NOMO-1 treated with dmso at 0.1 percent for 144 hours (cell line): ENCODE results near the gene POLR1H.

ENCODE experiments used
- DNase-seq: peaks from one replicate; lab custom pipeline; 2025; ENCODE audit not compliant: unreplicated experiment; lab: John Stamatoyannopoulos, UW

The POLR1H gene

DNA sequence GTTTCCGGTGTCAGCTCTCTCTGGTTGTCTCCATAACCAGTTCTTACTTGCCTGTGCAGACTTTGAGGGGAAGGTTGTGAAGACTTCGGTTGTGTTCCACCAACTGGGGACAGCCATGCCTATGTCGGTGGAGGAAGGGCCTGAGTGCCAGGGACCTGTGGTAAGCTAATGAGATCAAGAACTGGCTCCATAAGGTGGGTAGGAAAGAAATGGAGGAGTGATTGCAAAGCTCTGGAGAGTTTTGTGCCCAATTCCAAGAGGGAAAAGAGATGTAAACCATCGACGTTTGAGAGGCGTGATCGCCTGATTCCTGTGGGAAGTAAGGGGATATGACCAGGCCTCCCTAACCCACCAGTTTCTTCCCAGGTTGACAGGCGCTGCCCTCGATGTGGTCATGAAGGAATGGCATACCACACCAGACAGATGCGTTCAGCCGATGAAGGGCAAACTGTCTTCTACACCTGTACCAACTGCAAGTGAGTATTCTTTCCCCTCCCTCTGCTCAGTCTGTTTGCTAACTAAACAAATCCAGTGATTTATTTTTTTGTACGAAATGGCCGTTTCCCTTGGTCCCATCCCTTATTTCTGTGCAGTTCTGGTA, 893 bp downstream of the POLR1H start:
- DNase-seq: no peak

DNA sequence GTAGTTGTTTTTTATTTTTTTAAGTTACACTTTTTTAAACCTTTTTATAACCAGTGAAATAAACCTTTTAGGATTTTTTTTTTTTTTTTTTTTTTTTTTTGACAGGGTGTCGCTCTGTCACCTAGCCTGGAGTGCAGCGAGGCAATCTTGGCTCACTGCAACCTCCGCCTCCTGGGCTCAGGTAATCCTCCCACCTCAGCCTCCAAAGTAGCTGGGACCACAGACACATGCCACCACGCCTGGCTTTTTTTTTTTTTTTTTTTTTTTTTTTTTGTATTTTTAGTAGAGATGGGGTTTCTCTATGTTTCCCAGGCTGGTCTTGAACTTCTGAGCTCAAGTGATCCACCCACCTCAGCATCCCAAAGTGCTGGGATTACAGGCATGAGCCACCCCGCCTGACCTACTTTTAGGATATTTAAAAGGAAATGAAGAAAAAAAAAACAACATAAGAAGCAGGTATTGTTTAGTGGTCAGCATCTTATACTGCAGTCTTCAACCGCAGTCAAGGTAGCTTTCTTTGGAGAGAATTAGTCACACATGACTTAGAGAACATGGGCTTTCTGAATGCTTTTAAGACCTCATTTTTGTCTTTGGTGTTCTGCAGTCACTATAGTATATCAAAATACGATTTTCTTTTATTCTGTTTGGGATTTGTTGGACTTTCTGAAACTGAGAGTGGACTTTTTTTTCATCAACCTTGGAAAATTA, 1.6 kb downstream of the POLR1H start:
- no peak for DNase-seq

DNA sequence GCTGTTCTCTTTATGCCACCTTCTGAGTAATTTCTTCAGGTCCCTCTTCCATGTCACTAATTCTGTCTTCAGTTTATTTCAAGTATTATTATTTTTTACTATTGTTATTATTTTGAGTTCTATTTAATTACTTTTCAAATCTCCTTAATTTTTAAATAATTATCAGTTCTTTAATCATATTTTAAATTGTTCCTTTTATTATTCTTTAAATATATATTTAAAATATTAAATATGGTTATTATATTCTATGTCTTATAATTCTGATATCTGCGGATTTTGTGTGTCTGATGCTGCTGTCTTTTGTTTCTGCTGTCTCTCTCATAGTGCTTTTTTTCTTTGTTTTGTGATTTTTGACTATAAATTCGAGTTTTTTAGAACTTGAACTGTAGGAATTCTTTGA, 2.2 kb downstream of the POLR1H start:
- no peak for DNase-seq

DNA sequence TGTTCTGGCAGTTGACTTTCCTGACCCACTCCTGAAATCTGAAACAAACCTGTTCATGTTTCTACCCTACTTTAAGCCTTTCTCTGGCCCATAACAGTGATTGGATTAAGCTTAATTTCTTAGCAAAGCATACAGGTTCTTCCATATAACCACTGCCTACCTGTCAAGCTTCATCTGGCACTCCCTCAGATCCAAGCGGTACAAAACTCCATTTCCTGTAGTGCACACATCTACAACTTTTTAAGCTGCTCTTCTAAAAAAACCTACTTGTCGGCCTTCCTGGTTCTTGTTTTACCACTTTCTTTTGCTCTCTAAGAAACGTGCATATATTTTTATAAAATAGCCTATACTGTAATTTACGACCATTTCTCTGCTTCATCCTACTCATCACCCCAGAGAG, 5.0 kb downstream of the POLR1H start:
- DNase-seq: no peak

DNA sequence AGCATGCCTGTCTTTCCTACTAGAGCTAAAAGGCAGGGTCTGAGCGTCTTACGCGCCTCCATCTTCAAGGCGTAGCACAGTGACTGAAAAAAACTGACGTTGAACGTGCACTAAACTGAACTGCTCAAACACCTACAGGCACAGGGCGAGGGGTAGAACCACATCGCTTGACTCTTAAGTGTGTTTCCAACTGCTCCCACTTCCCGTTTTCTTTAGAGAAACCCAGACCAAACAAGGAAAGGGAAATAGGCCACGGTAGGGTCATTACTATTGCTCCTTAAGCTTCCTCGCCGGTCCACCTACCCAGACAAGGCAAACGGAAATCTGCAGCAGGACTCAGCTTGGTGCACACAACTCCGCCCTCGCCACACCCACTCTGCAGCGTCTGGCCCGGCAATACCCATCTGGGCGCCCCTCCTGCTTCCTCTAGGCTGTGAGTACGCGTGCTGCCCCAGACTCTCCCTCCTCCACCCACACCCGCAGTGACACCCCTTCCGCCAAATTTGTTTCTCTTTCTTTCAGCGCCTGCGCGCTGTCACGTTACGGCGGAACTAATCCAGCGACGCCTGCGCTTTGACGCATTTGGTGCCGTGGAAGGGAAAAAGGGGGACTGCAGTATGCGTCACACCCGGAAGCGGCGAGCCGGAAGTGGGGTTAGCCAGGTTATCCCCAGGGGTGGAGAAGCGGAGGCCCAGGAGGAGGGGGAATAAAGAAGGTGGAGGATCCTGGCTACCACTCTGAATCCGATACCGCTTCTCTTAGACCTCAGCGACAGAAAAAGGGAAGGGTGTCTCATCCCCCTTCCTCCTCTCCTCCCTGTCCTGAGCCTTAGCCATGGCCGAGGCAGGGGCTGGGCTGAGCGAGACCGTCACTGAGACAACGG, 5.8 kb downstream of the POLR1H start, which contains the start of gene PPP1R11:
TSS of gene PPP1R11 (plus strand) at position 622 of the 883 bp plus-strand sequence. CDS start at position 835, 213 bp downstream.
- peak; percentile 100 for DNase-seq

DNA sequence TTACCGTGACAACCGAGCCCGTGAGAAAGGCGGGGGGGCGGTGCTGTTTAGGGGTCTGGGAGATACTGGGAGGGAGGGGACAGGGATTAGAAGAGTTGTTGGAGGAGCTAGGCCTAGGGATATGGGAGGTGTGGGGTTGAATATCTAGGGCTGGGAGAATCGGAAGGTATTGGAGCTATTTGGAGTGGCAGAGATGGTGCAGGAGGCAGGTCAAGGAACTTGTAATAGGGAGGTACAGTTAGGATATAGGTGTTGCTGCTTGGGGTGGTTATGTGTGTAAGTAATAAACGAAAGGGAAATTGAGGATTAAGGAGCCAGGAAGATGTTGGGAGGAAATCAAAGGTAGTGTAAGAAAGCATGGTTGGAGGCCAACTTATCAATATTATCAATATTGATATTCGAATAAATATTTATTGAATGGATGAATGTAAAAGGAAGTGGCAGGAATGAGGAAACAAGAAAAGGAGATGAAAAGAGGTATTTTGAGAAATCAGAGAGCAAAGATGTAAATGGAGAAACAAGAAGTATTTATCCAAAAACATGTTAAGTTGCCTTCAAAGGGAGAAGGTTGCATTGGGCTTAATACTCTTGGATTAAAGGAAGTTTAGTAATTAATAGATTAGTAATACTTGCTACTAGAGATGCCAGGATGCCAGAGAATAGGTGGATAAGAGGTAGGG, 6.5 kb downstream of the POLR1H start:
- DNase-seq: no peak

DNA sequence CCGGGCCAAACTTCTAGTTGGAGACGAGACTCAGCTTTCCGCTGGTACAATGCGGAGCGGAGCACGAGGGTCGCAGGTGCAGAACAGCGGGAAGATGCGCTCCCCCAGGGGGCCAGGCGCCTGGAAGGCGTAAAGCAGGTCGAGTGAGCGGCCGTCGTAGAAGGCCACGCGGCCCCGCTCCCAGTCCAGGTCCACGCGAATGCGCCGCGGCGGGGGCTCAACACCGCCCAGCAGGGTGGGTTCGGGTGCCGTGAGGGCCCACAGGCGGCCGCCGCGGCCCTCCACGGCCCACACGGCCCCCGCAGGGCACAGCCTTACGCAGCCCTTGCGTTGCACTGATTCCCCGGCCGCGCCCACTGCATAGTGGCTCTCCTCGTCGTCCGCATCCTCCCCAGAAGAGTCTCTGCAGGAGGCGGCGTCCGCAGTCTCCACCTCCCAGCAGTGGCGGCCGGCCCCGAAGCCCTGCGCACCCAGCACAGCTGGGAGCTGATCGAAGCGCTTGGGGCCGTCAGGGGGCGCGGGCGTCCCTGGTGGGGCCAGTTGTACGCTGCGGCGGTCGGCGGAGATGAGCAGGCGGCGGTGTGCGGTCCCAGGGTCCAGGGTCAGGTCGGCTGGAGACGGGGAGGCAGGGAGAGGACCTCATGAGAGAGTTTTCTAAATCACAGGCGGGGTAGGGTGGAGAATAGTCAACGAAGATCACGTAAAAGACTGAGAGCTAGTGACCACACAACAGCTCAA, 10.2 kb downstream of the POLR1H start:
- no peak for DNase-seq

DNA sequence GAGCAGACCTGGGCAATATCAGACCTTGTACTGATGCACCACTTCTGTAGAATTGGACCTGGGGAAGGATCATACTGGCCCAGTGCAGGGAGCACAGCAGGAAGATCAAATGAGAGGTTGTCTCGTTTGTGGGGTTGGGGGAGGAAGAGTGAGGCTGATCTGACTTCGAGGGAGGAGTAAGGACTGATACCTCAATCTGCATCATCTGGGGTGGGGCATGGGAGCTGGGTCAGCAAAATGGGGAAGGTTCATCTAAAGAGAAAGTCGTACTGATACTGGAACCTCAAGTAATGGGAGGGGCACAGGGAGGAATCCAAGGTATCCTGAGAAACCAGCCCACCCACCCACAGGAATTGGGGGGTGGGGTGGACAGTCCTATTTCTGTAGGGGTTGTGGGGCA, 10.8 kb downstream of the POLR1H start:
- no peak for DNase-seq

DNA sequence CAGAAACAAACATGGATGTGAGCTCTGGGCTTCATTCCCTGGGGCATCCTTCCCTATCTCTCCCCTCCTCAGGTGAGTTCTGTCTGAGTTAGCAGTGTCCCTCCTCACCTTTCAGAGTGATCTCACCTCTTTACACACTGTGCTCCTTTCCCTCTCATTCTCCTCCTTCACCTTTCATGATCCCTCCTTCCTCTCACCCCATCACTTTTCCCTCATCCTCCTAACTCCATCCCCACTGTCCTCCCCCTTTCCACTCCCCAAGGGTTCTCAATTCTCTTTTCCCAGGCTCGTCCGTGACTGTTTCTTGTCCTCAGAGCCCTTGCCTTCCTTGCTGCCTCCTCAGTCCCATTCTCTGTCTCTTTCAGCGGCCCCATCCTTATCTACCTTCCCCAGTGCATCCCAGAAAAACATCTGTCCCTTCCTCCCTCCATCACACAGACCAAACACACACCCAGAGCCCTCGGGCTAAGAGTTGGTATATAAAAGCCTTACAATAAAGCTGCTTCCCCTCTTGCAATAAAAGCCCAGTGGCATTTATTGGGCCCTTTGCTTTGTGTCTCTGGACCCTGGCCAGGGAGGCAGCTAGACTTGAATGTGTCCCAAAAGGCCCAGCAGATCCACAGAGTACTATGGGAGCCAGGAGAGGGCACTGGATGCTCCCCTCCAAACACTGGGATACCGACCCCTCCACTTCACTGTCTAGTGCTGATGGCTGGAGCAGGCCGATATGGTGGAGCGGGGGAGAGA, 12.6 kb downstream of the POLR1H start:
- no peak for DNase-seq

DNA sequence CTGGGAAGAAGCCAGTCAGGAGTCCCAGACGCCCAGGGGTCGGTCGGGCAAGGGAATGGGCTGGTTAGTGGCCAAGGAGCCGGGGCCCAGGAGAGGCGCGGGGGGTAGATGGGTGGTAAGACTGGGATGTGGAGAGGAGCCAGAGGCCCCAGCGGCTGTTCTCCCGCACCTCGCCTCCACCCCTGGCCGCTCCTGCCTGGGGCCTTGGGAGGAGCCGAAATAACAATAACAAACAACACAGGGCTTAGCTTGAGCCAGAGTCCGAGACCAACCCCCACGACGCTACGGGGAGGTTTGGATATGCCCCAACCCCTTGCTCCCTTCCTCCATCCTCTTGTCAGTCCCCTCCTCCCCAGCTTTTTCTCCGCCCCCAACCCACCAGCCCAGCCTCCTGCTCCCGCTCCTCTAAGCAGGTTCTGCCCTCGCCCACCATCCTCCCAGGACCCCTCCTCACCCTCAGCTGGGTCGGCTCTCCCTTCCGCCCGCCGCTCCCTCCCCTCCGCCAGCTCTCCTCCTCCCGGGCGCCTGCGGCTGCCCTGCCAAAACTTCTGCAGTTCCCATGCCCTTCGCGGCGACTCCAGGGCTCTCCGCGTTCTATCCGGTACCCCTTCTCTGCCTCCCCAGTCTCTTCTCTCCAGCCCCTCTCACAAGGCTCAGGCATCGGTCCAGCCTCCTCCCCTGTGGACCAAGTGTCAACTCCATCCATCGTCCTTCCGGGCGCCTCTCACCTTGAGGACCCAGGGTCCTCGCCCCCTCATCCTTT, 13.4 kb downstream of the POLR1H start:
- no peak for DNase-seq

DNA sequence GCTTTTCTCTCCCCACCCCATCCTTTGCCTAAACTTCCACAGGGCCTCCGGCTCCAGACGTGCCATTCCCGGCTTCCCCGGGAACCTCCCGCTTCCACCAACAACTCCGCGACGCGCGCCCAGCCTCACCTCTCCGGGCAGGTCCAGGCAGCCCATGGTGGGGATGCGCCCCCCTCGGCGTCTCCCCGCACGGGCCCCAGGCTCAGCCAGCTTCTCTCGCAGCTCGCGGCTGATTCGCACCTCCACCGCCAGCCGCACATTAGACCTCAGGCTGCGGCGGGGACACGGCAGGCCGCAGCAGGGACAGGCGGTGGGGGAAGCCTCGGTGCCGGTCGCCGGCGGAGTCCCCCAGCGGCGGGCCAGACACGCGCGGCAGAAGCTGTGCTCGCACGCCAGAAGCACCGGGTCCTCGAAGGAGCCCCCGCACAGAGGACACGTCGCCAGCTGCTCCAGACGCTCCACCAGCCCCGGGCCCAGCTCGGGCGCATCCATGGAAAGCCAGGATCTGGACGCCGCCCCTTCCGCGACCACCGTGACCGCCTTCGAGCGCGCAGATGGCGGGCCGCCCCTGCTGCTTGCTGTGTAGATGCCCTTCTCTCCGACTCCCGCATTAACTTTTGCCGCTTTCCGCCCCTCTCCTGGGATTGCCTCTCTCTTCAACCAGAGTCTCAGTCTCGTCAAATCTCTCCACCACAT, 14.2 kb downstream of the POLR1H start, which contains the start of gene RNF39:
TSS of gene RNF39 (minus strand) at position 676 of the 696 bp plus-strand sequence. CDS start at position 492, 184 bp downstream.
- DNase-seq: no peak

DNA sequence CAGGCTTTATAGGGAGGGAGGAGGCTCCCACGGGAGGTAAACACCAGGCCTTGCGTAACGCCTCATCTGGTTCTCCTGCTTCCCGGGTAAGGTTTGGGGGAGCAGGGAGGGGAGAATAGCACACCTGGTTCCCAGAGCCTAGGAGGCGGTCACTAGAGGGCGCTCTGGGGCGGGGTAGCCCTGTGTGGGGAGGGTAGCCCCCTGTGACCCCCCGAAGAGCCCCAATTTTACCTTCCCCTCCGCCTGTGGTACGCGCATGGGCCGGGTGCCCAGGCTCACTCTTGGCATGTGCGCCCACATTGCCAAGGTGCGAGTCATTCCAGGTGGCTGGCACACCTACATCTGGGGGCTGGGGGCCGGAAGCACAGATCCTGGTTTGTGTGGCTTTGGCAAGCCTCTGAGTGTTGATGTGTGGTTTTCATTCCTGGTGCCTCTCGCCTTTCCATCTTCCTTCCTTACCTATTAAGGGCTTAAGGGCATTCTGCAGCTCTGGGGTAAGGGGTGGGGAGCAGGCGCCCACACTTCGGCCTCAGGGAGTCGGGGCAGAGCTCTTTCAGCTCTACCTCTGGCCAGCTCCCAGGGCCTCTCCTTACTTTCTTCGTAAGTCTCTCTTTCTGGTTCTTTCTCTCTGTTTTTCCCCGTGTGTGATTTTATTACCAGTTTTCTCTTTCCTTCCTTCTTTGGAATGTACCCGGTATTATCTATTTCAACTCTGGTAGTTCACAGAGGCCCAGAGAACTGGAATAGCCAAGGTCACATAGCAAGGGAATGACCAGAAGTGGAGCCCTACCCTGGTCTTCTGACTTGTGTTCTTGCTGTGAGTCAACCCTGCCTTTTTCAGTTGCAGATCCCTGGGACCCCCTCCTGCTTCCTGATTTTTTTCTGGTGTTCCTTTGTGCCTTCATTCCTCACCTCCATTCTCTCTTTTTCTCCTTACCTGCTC, 15.0 kb downstream of the POLR1H start:
- DNase-seq: no peak

DNA sequence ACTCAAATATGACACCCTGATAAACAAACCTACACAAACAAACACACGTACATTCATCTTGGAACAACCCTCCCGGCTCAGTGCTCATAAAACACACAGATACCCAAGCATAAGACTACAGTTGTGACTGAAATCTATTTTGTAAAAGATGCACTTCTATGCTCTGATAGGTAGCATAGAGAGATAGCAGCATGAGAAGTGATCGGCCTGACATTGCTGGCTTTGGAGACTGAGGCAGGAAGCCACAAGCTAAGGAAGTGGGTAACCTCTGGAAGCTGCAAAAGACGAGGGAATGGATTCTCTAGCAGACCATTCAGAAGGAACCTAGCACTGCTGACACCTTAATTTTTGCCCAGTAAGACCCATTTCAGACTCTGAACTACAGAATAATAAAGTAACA, 16.2 kb downstream of the POLR1H start:
- no peak for DNase-seq

DNA sequence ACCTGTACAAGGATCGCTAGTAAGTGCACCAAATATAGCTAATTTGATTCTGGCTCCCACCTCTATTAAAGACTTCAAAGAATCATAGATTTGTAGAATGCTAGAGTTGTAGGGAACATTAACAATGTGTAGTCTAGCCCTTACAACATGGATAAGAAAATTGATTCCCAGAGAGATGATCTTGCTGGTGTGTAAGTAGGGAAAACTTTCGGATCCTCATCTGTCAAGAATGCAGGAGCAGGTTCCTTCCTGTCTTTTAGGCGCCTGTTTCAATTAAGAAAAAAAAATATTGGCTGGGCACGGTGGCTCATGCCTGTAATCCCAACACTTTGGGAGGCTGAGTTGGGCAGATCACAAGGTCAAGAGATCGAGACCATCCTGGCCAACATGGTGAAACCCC, 26.8 kb downstream of the POLR1H start:
- DNase-seq: no peak

DNA sequence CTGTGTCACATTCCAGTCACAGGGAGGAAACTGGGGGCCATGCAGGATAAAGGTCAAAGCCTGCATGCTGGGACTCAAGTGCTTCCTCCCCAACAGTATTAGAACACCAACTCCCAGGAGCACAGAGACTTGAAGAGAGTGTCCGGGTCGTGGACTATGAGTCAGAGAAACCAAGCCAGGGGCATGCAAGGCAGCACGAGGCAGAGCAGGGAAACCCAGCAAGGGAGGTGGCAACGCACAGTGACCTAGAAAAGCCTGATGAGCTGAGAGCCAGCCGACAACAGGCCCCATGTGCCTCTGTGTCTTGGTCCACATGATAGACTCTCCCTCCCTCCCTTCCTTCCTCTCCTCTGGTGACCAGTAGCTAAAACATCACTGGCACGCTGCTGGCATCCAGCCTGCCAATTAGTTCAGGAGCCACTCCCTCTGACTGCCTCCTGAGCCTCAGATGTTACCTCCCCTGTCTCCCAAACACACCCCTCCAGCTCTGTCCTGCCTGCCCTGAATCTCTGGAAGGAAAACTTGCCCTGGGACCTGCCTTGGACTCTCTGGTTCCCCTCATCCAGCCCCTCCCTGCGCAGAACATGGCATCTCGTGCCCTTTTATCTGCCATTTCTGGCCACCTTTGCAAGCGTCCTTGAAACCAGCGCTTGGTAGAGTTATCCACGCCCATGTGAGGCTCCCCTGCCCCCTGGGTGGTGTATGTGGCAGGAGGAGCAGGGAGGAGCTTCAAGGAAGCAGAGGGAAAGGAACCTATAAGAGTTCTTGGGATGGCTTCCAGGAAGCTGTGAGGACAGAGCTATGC, 30.7 kb downstream of the POLR1H start:
- DNase-seq: no peak

DNA sequence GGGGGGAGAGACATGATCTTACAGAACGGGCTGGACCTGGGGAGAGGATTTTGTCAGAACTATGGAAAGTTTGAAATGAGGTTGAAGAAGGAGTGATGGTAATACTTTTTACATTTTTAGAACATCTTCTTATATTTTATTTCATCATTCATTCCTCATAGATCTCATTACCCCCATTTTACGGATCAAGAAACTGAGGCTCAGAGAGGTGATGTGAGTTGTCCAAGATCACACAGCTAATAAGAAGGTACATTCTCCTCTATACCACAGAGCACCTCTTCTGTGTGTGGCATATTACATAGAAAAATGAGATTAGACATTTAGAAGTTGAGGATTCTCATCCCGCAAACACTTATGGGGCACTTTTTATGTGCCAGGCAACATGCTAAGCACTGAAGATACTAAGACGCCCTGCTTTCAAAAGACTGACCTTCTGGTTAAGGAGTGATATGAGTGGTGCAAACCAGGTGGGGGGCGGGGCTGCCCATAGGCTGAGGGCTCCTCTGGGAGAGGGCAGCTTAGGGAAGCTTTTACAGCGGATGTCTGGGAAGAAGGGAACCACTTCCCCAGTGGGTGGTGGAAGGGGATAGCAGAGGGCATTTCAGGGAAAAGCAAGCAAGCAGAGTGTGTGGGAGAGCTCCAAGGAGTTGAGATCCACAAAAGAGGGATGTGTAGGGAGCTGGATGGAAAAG, 31.9 kb downstream of the POLR1H start:
- no peak for DNase-seq
